ENCODE results near the gene RNF141.

GRCh38 chr11:10565493-10565892 lies 24.5 kb upstream of the RNF141 start:
- TF ChIP-seq CTCF (IDR thresholded peaks at IDR 0.05) = no peak
- no peak for TF ChIP-seq ZFX (IDR thresholded peaks at IDR 0.05; ENCODE audit: borderline replicate concordance)
